Keratinocyte (primary cell): ENCODE measurements around the gene FAN1. TPM values are rescaled to one million over a fixed set of nuclear protein-coding genes. Genes with fewer than 3 reads are reported as not detected.

ENCODE experiments used
- DNase-seq: peaks from one replicate; pipeline ENCODE4 v3.0.0-alpha.2; 2011; ENCODE audit warnings: low read depth, missing footprints, low spot score
- FAIRE-seq: peaks from 2 replicates; lab custom pipeline; 2011; peaks lifted over from hg19 to GRCh38; lab: Jason Lieb, UNC
- H2AFZ ChIP-seq: 2 replicates; pipeline ENCODE4 v1.6.0; 2012; ENCODE audit warnings: low read length, control low read depth, inconsistent platforms; ENCODE audit not compliant: control insufficient read depth
- H3K27ac ChIP-seq: 2 replicates; pipeline ENCODE4 v1.5.1; 2011; ENCODE audit warnings: low read length; ENCODE audit not compliant: control insufficient read depth, insufficient read depth
- H3K27me3 ChIP-seq: 3 replicates; pipeline ENCODE4 v1.6.0; 2011; ENCODE audit warnings: low read length; ENCODE audit not compliant: control insufficient read depth, insufficient read depth; ENCODE audit errors: extremely low read depth
- H3K36me3 ChIP-seq, 2 experiments: 2 replicates in 1 of 2; 3 replicates in 1 of 2; pipeline ENCODE4 v1.5.1; 2011; ENCODE audit warnings: low read length in 2 of 2, mild to moderate bottlenecking in 1 of 2; ENCODE audit not compliant: control insufficient read depth in 2 of 2, insufficient read depth in 2 of 2; ENCODE audit errors: extremely low read depth in 1 of 2
- H3K4me1 ChIP-seq: 3 replicates; pipeline ENCODE4 v1.5.1; 2011; ENCODE audit warnings: low read length; ENCODE audit not compliant: control insufficient read depth, insufficient read depth; ENCODE audit errors: extremely low read depth
- H3K4me2 ChIP-seq: 3 replicates; pipeline ENCODE4 v1.6.0; 2011; ENCODE audit warnings: low read depth, low read length; ENCODE audit not compliant: control insufficient read depth, insufficient read depth; ENCODE audit errors: extremely low read depth
- H3K4me3 ChIP-seq, 3 experiments: fragments of 200-600 bp in 1 of 3; sonication (generic) in 1 of 3; 2 replicates in 2 of 3; 3 replicates in 1 of 3; pipeline ENCODE4 v1.5.1; 2011 to 2016; ENCODE audit warnings: low read length in 3 of 3, mild to moderate bottlenecking in 3 of 3, control low read depth in 2 of 3, inconsistent platforms in 1 of 3, low read depth in 1 of 3, mixed read lengths in 1 of 3, mixed run types in 1 of 3, moderate library complexity in 1 of 3; ENCODE audit not compliant: control insufficient read depth in 2 of 3, insufficient read depth in 2 of 3; ENCODE audit errors: extremely low read depth in 1 of 3
- H3K79me2 ChIP-seq: 2 replicates; pipeline ENCODE4 v1.6.0; 2012; ENCODE audit warnings: low read length; ENCODE audit not compliant: control insufficient read depth, insufficient read depth
- H3K9ac ChIP-seq: 3 replicates; pipeline ENCODE4 v1.6.0; 2011; ENCODE audit warnings: low read length; ENCODE audit not compliant: control insufficient read depth, insufficient read depth; ENCODE audit errors: extremely low read depth
- H3K9me1 ChIP-seq: 3 replicates; pipeline ENCODE4 v1.6.0; 2011; ENCODE audit warnings: low read length; ENCODE audit not compliant: control insufficient read depth, insufficient read depth; ENCODE audit errors: extremely low read depth
- H3K9me3 ChIP-seq: 2 replicates; pipeline ENCODE4 v1.5.1; 2012; ENCODE audit warnings: low read depth, low read length; ENCODE audit not compliant: control insufficient read depth
- H4K20me1 ChIP-seq: 3 replicates; pipeline ENCODE4 v1.6.0; 2011; ENCODE audit warnings: low read length; ENCODE audit not compliant: control insufficient read depth, insufficient read depth; ENCODE audit errors: extremely low read depth
- EZH2 ChIP-seq: IDR thresholded peaks from one replicate; pipeline ENCODE4 v1.6.1; 2012; ENCODE audit warnings: inconsistent platforms, mild to moderate bottlenecking, low read length, moderate library complexity
- dilution Hi-C: fragments of 300-500 bp; cut with MboI; formaldehyde crosslinking; loops from one replicate; pipeline ENCODE4 v1.7.0; 2020; ENCODE audit warnings: low sequenced_read_pairs; ENCODE audit not compliant: extremely low pct_ligation_motif_present
- polyA plus RNA-seq, 5 experiments: library from polyadenylated mRNA; depleted of rRNA in 3 of 5; stranded (reverse) in 3 of 5; stranded (forward) in 1 of 5; unstranded in 1 of 5; fragments of >200 nt; gene quantifications; 1 replicate in 1 of 5; 2 replicates in 3 of 5; 3 replicates in 1 of 5; pipeline versions ENCODE4 v1.2.1 to v1.2.3, GENCODE V29; 2011 to 2012; ENCODE audit warnings: missing spikeins in 2 of 5, low read depth in 1 of 5, low replicate concordance in 1 of 5
- TF ChIP-seq, protein P1 (sequence below), 3 experiments: IDR thresholded peaks in 1 of 3; conservative IDR thresholded peaks in 1 of 3; optimal IDR thresholded peaks in 1 of 3; 2 replicates in 2 of 3; 3 replicates in 1 of 3; pipeline versions ENCODE3 to v1.5.1; 2011; ENCODE audit warnings: low read length in 3 of 3, mild to moderate bottlenecking in 3 of 3, moderate library complexity in 2 of 3, control low read depth in 1 of 3, inconsistent platforms in 1 of 3; ENCODE audit not compliant: insufficient read depth in 2 of 3; ENCODE audit errors: extremely low read depth in 1 of 3

Gene FAN1
- polyA plus RNA-seq, 1 donor (not counting 4 experiments of a cell fraction or from before 2014, with no cell fraction given), result 17.2 TPM

DNA sequence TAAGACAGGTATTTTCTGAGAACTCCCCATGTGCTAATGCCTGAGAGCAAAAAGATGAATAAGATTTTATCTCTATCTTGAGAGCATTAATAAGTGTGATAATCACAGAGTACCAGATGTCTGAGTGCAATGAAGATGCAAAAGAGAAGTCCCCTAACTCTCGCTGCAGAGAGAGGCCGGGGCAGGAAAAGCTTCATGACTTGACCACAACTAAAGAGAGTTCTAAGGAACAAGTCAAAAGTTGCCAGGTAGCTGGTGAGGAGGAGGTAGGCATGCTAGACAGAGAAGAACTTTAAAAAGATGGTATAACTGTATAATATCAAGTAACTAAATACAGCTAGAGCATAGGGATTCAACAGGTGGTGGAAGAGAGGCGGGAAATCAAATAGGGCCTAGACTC is 58.9 kb downstream of the FAN1 start:
- peaks cover 14% of the 10 kb centered on the region for H3K4me1 ChIP-seq
- no peak overlapping the region for H3K4me3 ChIP-seq
- H3K79me2 ChIP-seq, result no peaks in the 10 kb centered on the region
- no peak for FAIRE-seq
- H3K36me3 ChIP-seq, result peaks cover 10 to 34% of the 10 kb centered on the region in 2 experiments
- TF ChIP-seq, protein P1, sequence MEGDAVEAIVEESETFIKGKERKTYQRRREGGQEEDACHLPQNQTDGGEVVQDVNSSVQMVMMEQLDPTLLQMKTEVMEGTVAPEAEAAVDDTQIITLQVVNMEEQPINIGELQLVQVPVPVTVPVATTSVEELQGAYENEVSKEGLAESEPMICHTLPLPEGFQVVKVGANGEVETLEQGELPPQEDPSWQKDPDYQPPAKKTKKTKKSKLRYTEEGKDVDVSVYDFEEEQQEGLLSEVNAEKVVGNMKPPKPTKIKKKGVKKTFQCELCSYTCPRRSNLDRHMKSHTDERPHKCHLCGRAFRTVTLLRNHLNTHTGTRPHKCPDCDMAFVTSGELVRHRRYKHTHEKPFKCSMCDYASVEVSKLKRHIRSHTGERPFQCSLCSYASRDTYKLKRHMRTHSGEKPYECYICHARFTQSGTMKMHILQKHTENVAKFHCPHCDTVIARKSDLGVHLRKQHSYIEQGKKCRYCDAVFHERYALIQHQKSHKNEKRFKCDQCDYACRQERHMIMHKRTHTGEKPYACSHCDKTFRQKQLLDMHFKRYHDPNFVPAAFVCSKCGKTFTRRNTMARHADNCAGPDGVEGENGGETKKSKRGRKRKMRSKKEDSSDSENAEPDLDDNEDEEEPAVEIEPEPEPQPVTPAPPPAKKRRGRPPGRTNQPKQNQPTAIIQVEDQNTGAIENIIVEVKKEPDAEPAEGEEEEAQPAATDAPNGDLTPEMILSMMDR (optimal IDR thresholded peaks at IDR 0.05 in 1 of 3, IDR thresholded peaks at IDR 0.05 in 1 of 3, conservative IDR thresholded peaks at IDR 0.05 in 1 of 3; ENCODE audit: extremely low read depth in 1 of 3, insufficient read depth in 2 of 3, low read length in 3 of 3), result no peak
- TF ChIP-seq EZH2, result no peak
- H3K9ac ChIP-seq, result no peak overlapping the region
- H3K27me3 ChIP-seq, result no peaks in the 10 kb centered on the region
- H2AFZ ChIP-seq, result no peak overlapping the region
- no peak overlapping the region for H3K4me2 ChIP-seq
- H4K20me1 ChIP-seq, result no peaks in the 10 kb centered on the region
- H3K9me1 ChIP-seq, result no peaks in the 10 kb centered on the region
- no peak overlapping the region for H3K27ac ChIP-seq
- DNase-seq, result no peak
- dilution Hi-C loops, result no loop called here
- no peaks in the 10 kb centered on the region for H3K9me3 ChIP-seq

DNA sequence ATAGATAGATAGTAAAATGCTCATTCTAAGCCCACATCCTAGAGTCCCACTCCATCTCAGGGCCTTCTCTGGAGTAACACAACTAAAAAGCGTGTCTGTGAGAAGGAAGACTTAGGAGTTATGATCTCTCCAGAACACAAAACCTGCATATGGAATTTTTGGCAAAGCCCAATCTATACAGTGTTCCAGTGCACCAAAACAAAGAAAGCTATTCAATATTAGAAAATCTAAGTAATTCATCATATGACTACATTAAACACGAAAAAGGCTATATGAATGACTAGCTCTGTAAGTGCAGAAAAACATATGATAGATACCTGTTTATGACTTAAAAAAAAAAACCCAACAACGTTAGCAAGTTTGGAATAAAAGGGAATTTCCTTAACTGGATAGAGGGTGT is 60.0 kb downstream of the FAN1 start:
- no peak overlapping the region for H3K9ac ChIP-seq

More for the DNA sequence above, 60.0 kb downstream of the FAN1 start:
- Histone ChIP-seq H3K9me3 (no peaks in the 10 kb centered on the region), H3K4me3 (no peak overlapping the region), H3K27me3 (no peaks in the 10 kb centered on the region), H3K4me2 (no peak overlapping the region), H3K9me1 (no peaks in the 10 kb centered on the region), H3K4me1 (peaks cover 14% of the 10 kb centered on the region), H3K36me3 (peaks cover 8 to 24% of the 10 kb centered on the region in 2 experiments), H3K79me2 (no peaks in the 10 kb centered on the region), H2AFZ (no peak overlapping the region), H4K20me1 (no peaks in the 10 kb centered on the region), H3K27ac (no peak overlapping the region)
- no peak for FAIRE-seq
- dilution Hi-C loops, result no loop called here
- no peak for DNase-seq
- TF ChIP-seq, protein P1 (optimal IDR thresholded peaks at IDR 0.05 in 1 of 3, IDR thresholded peaks at IDR 0.05 in 1 of 3, conservative IDR thresholded peaks at IDR 0.05 in 1 of 3; ENCODE audit: extremely low read depth in 1 of 3, insufficient read depth in 2 of 3, low read length in 3 of 3), result no peak
- no peak for TF ChIP-seq EZH2
